Activated naive CD8-positive, alpha-beta T cell treated with anti-CD3 and anti-CD28 coated beads, Interleukin-2, amount 50 U/mL, for 16 hours (primary cell): ENCODE data around the gene S100A9.
"Not testable (repeated sequence)": the region's sequence is repeated elsewhere in the genome, so short reads cannot be mapped to it uniquely, and the experiment has no call there.

Experiments
- DNase-seq: peaks from one replicate; pipeline ENCODE4 v3.0.0-alpha.2; 2020; ENCODE audit warnings: low read depth, low spot score

The S100A9 gene

GRCh38 chr1:153405825-153406599, 48.4 kb downstream of the S100A9 start:
- not testable (repeated sequence) for DNase-seq

GRCh38 chr1:153407274-153407673, 49.6 kb downstream of the S100A9 start:
- not testable (repeated sequence) for DNase-seq
